ENCODE data around the gene DNAH12.
"Not testable (repeated sequence)": the region's sequence is repeated elsewhere in the genome, so short reads cannot be mapped to it uniquely, and the experiment has no call there.

Gene DNAH12

GRCh38 chr3:57446318-57446841, 97.8 kb downstream of the DNAH12 start:
- DNase-seq (ENCODE audit: extremely low read depth, low read depth), result peak; percentile 38
- H3K4me3 ChIP-seq (replicated peaks; ENCODE audit: low read depth, low read length), result no peak overlapping the region
- no peak for TF ChIP-seq CTCF (IDR thresholded peaks at IDR 0.05; ENCODE audit: low read depth, low read length, missing control alignments)

GRCh38 chr3:57444469-57444868, 99.7 kb downstream of the DNAH12 start:
- TF ChIP-seq CTCF (IDR thresholded peaks at IDR 0.05; ENCODE audit: low read depth, low read length, missing control alignments), result no peak
- DNase-seq (ENCODE audit: extremely low read depth, low read depth), result no peak
- H3K4me3 ChIP-seq (replicated peaks; ENCODE audit: low read depth, low read length), result no peak overlapping the region

GRCh38 chr3:57440144-57440543, 104.0 kb downstream of the DNAH12 start:
- H3K4me3 ChIP-seq (replicated peaks; ENCODE audit: low read depth, low read length); DNase-seq (ENCODE audit: extremely low read depth, low read depth): not testable (repeated sequence)

DNA sequence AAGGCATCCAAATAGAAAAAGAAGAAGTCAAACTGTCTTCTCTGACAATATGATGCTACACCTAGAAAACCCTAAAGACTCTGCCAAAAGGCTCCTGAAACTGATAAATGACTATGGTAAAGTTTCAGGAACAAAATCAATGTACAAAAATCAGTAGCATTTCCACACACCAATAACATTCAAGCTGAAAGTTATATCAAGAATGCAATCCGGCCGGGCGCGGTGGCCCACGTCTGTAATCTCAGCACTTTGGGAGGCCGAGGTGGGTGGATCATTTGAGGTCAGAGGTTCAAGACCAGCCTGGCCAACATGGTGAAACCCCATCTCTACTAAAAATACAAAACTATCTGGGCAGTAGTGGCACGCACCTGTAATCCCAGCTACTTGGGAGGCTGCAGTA, 105.7 kb downstream of the DNAH12 start:
- DNase-seq (ENCODE audit: extremely low read depth, low read depth), result not testable (repeated sequence)

GRCh38 chr3:57436195-57436761, 107.9 kb downstream of the DNAH12 start:
- TF ChIP-seq CTCF (IDR thresholded peaks at IDR 0.05; ENCODE audit: low read depth, low read length, missing control alignments), result no peak
- DNase-seq (ENCODE audit: extremely low read depth, low read depth), result no peak
- H3K4me3 ChIP-seq (replicated peaks; ENCODE audit: low read depth, low read length), result no peak overlapping the region

More for the DNA sequence above, 105.7 kb downstream of the DNAH12 start:
- not testable (repeated sequence) for H3K4me3 ChIP-seq (replicated peaks; ENCODE audit: low read depth, low read length)

DNA sequence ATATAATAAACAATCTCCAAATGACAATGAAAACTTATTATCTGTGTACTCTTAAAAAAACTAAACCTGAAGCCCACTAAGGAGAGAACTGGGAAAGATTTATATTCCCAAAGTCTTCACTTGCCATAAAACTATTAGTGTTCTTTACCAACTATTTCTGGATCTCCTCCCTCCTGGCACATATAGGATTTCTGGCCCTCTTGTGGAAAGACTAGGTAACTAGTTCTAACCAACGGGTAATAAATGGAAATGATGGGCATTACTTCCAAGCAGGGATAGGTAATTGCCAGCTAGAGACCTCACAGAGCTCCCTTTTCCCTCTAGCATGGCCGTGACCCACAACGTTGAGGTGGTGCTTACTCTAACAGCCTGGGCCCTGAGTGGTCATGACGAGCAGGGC, 110.1 kb downstream of the DNAH12 start:
- no peak overlapping the region for H3K4me3 ChIP-seq (replicated peaks; ENCODE audit: low read depth, low read length)
- peak; percentile 41 for TF ChIP-seq CTCF (IDR thresholded peaks at IDR 0.05; ENCODE audit: low read depth, low read length, missing control alignments)

GRCh38 chr3:57423335-57423734, 120.8 kb downstream of the DNAH12 start:
- DNase-seq (ENCODE audit: extremely low read depth, low read depth), result no peak

More for the DNA sequence above, 110.1 kb downstream of the DNAH12 start:
- DNase-seq (ENCODE audit: extremely low read depth, low read depth), result peak; percentile 5

More at GRCh38 chr3:57423335-57423734, 120.8 kb downstream of the DNAH12 start:
- TF ChIP-seq CTCF (IDR thresholded peaks at IDR 0.05; ENCODE audit: low read depth, low read length, missing control alignments), result no peak
- H3K4me3 ChIP-seq (replicated peaks; ENCODE audit: low read depth, low read length), result no peak overlapping the region

All from HFF-Myc (cell line).